GM19099 (cell line): Measurements from ENCODE around the gene CINP.
A peak's percentile ranks its signal among the peaks of the same experiment; 100 is the strongest.

Experiments used
- POLR2A ChIP-seq: IDR thresholded peaks from 3 replicates; pipeline ENCODE4 v1.6.1; 2011; ENCODE audit warnings: low read depth; ENCODE audit not compliant: insufficient read length; ENCODE audit errors: extremely low read depth

CINP gene

DNA sequence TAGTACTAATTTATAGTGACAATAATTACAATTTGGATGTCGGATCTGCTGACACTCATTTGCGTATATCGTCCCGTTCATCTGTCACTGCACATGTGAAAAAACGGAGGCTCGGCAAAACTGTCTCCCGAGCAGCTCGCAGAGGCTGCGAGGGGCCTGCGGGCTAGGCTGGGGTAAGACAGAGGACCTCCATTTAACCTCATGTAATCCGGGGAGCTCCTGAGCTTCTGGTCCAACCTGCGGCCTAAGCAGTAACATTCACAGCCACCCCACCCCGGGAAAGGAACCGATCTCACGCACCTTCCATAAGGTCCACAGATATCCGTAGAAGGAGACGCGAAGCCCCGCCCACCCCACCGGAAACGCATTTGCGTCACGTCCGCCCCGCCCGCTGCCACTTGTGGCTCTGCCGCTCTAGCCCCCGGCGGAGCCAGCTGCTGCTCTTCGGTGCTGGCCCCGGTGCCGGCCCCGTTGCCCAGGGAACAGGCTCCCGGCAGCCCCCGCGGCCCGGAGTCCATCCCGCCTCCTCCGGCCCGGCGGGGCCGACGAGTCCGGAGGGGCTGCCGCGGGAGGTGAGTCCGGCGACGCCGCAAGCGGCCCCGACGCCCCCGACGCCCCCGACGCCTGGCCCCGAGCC lies at the start of gene CINP, which contains the start of gene TECPR2:
Gene CINP (minus strand): TSS at position 346 of the 637 bp plus-strand sequence. CDS start 39 bp downstream, at position 307.
Gene TECPR2 (plus strand): TSS at position 397 of the 637 bp plus-strand sequence. CDS start 13,781 bp downstream, outside the sequence.
- TF ChIP-seq POLR2A = peak; percentile 80

DNA sequence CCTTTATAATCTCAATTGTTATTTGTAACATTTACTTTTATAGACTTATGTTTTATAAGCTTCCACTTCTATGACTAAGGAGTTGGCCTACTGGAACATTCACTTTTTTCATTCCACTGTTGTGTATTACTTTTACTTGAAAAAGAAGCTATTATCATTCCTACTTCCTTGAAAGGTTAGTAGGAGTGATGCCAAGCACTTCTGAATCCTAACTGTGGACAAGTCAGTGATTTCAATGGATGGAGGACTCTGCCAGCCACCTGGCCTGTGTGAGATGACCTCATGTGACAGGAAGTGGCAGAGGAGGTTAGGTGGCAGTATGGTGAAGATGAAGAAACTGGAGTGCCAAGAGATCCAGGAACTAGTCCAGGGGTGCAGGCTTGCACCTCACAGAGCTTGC lies 46.0 kb upstream of the CINP start:
- no peak for TF ChIP-seq POLR2A

GRCh38 chr14:102407258-102407657 lies 44.6 kb upstream of the CINP start:
- no peak for TF ChIP-seq POLR2A

DNA sequence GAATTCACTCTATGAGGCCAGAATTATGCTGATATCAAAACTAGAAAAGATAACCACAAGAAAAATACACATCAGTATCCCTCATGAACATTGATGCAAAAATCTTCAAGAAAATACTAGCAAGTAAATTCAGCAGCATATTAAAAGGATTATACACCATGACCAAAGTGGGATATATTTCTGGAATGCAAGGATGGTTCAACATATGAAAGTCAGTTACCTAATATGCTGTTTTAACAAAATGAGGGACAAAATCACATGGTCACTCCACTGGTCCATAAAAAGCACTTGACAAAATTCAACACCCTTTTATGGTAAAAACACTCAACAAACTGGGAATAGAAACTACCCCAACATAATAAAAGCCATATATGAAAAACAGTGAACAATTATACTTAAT lies 40.3 kb upstream of the CINP start:
- no peak for TF ChIP-seq POLR2A

- no peak for TF ChIP-seq POLR2A
Observed at GRCh38 chr14:102396521-102396920, 33.8 kb upstream of the CINP start.

- no peak for TF ChIP-seq POLR2A
Observed at GRCh38 chr14:102394717-102395375, 32.2 kb upstream of the CINP start.

DNA sequence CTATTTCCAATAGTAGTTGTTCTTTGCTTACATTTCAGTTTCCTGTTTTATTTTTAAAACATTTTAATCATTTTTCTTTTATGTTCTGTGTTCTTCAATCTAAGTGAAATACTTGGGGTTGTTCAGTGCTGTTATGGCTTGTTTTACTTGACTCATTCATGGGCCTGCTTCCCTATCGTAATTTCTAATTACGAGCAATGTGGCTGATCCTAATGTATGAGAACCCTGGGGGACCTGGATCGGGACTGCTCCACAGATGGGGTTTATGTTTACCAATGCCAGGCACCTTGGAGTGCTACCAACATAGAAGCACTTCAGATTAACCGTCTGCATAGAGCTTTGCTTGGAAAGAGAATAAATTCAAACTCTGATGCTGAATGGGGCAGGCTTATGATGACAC lies 29.8 kb upstream of the CINP start:
- TF ChIP-seq POLR2A = no peak

GRCh38 chr14:102390064-102390855 lies 27.6 kb upstream of the CINP start:
- no peak for TF ChIP-seq POLR2A

- no peak for TF ChIP-seq POLR2A
Observed at GRCh38 chr14:102389246-102389645, 26.6 kb upstream of the CINP start.

- no peak for TF ChIP-seq POLR2A
Observed at GRCh38 chr14:102387086-102387485, 24.4 kb upstream of the CINP start.

DNA sequence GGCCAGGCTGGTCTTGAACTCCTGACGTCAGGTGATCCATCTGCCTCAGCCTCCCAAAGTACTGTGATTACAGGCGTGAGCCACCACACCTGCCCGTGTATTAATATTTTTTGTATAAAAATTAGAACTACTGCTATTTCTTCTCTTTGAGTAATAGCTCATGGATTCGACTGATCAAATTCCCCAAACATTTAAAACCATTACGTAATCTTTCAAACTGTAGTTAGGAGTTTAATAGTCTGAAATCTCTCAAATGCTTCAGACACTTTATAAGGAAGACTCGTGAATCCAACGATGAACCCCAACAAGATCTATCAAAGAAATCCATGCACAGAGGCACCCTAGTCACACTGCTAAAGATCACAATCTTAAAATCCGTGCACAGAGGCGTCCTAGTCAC lies 16.1 kb upstream of the CINP start:
- TF ChIP-seq POLR2A = no peak

DNA sequence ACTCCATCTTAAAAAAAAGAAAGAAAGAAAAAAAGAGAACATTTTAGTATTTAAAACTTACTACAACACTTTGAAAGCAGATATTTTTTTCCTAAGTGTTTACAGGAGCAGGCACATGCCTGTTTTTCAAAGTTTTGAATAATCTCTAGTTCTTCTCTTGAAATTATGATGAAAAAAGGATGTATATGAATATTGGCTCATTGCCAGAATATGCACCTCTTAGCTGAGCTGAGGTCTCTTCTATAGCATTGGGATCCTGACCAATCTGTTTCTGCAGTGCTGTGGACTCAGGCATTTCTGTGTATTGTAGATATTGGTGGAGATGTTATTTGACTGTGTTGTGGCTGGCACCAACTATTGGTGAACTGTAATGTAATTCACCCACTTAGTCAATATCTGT lies 15.0 kb upstream of the CINP start:
- TF ChIP-seq POLR2A = no peak

GRCh38 chr14:102375119-102375518 lies 12.4 kb upstream of the CINP start:
- no peak for TF ChIP-seq POLR2A

DNA sequence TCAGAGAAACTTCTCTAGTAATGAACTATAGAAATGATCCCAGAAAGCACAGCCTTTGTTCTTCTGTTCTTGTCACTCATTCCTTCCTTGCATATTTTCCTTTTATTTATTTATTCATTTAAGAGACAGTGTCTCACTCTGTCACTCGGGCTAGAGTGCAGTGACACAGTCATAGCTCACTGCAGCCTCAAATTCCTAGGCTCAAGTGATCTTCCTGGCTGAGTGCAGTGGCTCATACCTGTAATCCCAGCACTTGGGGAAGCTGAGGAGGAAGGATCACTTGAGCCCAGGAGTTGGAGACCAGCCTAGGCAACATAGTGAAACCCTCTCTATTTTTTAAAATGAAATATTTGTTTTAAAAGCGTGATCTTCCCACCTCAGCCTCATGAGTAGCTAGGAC lies 11.6 kb upstream of the CINP start:
- no peak for TF ChIP-seq POLR2A

DNA sequence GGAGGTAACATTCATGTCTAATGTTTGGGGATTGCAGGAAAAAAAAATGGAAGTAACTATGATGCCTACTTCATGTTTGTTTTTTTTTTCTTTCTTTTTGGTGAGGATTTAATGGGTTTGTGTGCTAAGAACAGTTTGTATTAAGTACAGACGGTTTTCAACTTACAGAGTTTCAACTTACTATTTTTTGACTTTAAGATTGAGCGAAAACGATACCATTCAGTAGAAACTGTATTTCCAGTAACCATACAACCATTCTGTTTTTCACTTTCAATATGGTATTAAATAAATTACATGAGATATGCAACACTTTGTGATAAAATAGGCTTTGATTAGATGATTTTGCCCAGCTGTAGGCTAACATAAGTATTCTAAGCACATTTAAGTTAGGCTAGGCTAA lies 10.4 kb upstream of the CINP start:
- no peak for TF ChIP-seq POLR2A

DNA sequence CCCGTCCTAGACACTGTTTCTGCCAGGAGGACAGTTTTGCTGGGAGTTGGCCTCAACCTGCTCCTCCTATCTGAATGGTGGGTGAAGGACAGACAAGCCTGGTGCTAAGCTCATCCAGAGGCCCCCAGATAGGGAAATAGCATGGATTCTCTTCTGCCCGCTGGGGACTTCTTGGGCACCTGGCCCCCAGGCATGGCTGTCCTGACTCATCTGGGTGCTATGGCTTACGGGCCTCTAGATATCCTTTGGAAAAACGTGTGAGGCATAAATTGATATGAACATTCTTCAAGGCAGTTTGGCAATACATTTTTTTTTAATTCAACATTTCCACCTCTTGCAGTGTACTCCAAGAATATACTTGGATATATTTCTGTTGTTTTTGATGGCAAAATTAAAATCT lies 8.7 kb upstream of the CINP start:
- no peak for TF ChIP-seq POLR2A
